Measurements from ENCODE around the gene COMMD8.
"Not testable (repeated sequence)": the region's sequence is repeated elsewhere in the genome, so short reads cannot be mapped to it uniquely, and the experiment has no call there.

The COMMD8 gene

GRCh38 chr4:47463235-47463956 is at the start of gene COMMD8:
Gene COMMD8, minus strand, starts transcription at chr4:47463702. Its CDS starts 51 bp downstream, at chr4:47463651.
- DNase-seq (ENCODE audit: low spot score in 2 of 2), result peak; percentile 96 to 98
- Mint-ChIP-seq H3K4me3 (peak within 1 kb of the TSS; percentile 90), H3K9me3 (no peaks in the 10 kb centered on the region), H3K27ac (ENCODE audit: low read depth) (peak within 1 kb of the TSS; percentile 89), H3K36me3 (ENCODE audit: insufficient read depth) (peaks cover 14% of the 10 kb centered on the region), H3K4me1 (peaks cover 21% of the 10 kb centered on the region), H3K27me3 (peaks cover 1% of the 10 kb centered on the region)
- ATAC-seq (replicated peaks; ENCODE audit: extremely low read depth, poor library complexity, severe bottlenecking), result peak; percentile 93

- ATAC-seq (replicated peaks; ENCODE audit: extremely low read depth, poor library complexity, severe bottlenecking), result peak; percentile 32
- no peak for DNase-seq (ENCODE audit: low spot score in 2 of 2)
- Mint-ChIP-seq H3K27me3 (no peaks in the 10 kb centered on the region), H3K4me3 (no peak overlapping the region), H3K4me1 (peaks cover 33% of the 10 kb centered on the region), H3K27ac (ENCODE audit: low read depth) (no peak overlapping the region), H3K36me3 (ENCODE audit: insufficient read depth) (peaks cover 7% of the 10 kb centered on the region), H3K9me3 (no peaks in the 10 kb centered on the region)
These were observed 47.1 kb upstream of the COMMD8 start for GRCh38 chr4:47510506-47511143.

- Mint-ChIP-seq H3K4me3 (no peak overlapping the region), H3K27me3 (no peaks in the 10 kb centered on the region), H3K9me3 (no peaks in the 10 kb centered on the region), H3K36me3 (ENCODE audit: insufficient read depth) (no peaks in the 10 kb centered on the region), H3K27ac (ENCODE audit: low read depth) (no peak overlapping the region), H3K4me1 (peaks cover 13% of the 10 kb centered on the region)
- DNase-seq (ENCODE audit: low spot score in 2 of 2) (no peak), ATAC-seq (replicated peaks; ENCODE audit: extremely low read depth, poor library complexity, severe bottlenecking) (no peak)
These were observed 42.2 kb upstream of the COMMD8 start for GRCh38 chr4:47505666-47506065.

- H3K36me3 Mint-ChIP-seq (ENCODE audit: insufficient read depth), result no peaks in the 10 kb centered on the region
- H3K4me1 Mint-ChIP-seq, result peaks cover 8% of the 10 kb centered on the region
- DNase-seq (ENCODE audit: low spot score in 2 of 2) (no peak), ATAC-seq (replicated peaks; ENCODE audit: extremely low read depth, poor library complexity, severe bottlenecking) (no peak)
- H3K27ac Mint-ChIP-seq (ENCODE audit: low read depth), result no peak overlapping the region
- H3K27me3 Mint-ChIP-seq, result no peaks in the 10 kb centered on the region
- no peak overlapping the region for H3K4me3 Mint-ChIP-seq
- H3K9me3 Mint-ChIP-seq, result no peaks in the 10 kb centered on the region
These were observed 41.6 kb upstream of the COMMD8 start for GRCh38 chr4:47505147-47505546.

GRCh38 chr4:47500776-47501175 is 37.3 kb upstream of the COMMD8 start:
- no peak for ATAC-seq (replicated peaks; ENCODE audit: extremely low read depth, poor library complexity, severe bottlenecking)
- no peak overlapping the region for H3K4me3 Mint-ChIP-seq
- no peak overlapping the region for H3K27ac Mint-ChIP-seq (ENCODE audit: low read depth)
- DNase-seq (ENCODE audit: low spot score in 2 of 2), result no peak
- H3K4me1 Mint-ChIP-seq, result peaks cover 10% of the 10 kb centered on the region
- no peaks in the 10 kb centered on the region for H3K9me3 Mint-ChIP-seq
- H3K27me3 Mint-ChIP-seq, result no peaks in the 10 kb centered on the region
- H3K36me3 Mint-ChIP-seq (ENCODE audit: insufficient read depth), result no peaks in the 10 kb centered on the region

- H3K36me3 Mint-ChIP-seq (ENCODE audit: insufficient read depth), result no peaks in the 10 kb centered on the region
- H3K4me3 Mint-ChIP-seq, result no peak overlapping the region
- no peaks in the 10 kb centered on the region for H3K9me3 Mint-ChIP-seq
- no peak for ATAC-seq (replicated peaks; ENCODE audit: extremely low read depth, poor library complexity, severe bottlenecking)
- DNase-seq (ENCODE audit: low spot score in 2 of 2), result no peak
- no peak overlapping the region for H3K27ac Mint-ChIP-seq (ENCODE audit: low read depth)
- H3K27me3 Mint-ChIP-seq, result no peaks in the 10 kb centered on the region
- peaks cover 10% of the 10 kb centered on the region for H3K4me1 Mint-ChIP-seq
These were observed 36.2 kb upstream of the COMMD8 start for GRCh38 chr4:47499700-47500099.

- no peak overlapping the region for H3K27ac Mint-ChIP-seq (ENCODE audit: low read depth)
These were observed 35.4 kb upstream of the COMMD8 start for GRCh38 chr4:47498899-47499298.

GRCh38 chr4:47494124-47494430 is 30.6 kb upstream of the COMMD8 start:
- H3K27me3 Mint-ChIP-seq, result no peaks in the 10 kb centered on the region
- peaks cover 27% of the 10 kb centered on the region for H3K4me1 Mint-ChIP-seq
- DNase-seq (ENCODE audit: low spot score in 2 of 2), result no peak
- H3K27ac Mint-ChIP-seq (ENCODE audit: low read depth), result no peak overlapping the region
- peaks cover 3% of the 10 kb centered on the region for H3K36me3 Mint-ChIP-seq (ENCODE audit: insufficient read depth)
- H3K9me3 Mint-ChIP-seq, result no peaks in the 10 kb centered on the region
- no peak overlapping the region for H3K4me3 Mint-ChIP-seq
- no peak for ATAC-seq (replicated peaks; ENCODE audit: extremely low read depth, poor library complexity, severe bottlenecking)

More at GRCh38 chr4:47498899-47499298, 35.4 kb upstream of the COMMD8 start:
- no peaks in the 10 kb centered on the region for H3K27me3 Mint-ChIP-seq
- peaks cover 10% of the 10 kb centered on the region for H3K4me1 Mint-ChIP-seq
- DNase-seq (ENCODE audit: low spot score in 2 of 2) (no peak), ATAC-seq (replicated peaks; ENCODE audit: extremely low read depth, poor library complexity, severe bottlenecking) (no peak)
- no peaks in the 10 kb centered on the region for H3K36me3 Mint-ChIP-seq (ENCODE audit: insufficient read depth)
- no peaks in the 10 kb centered on the region for H3K9me3 Mint-ChIP-seq
- H3K4me3 Mint-ChIP-seq, result no peak overlapping the region

GRCh38 chr4:47493238-47494123 is 30.0 kb upstream of the COMMD8 start:
- DNase-seq (ENCODE audit: low spot score in 2 of 2) (no peak), ATAC-seq (replicated peaks; ENCODE audit: extremely low read depth, poor library complexity, severe bottlenecking) (no peak)
- Mint-ChIP-seq H3K4me3 (no peak overlapping the region), H3K27ac (ENCODE audit: low read depth) (no peak overlapping the region), H3K4me1 (peaks cover 22% of the 10 kb centered on the region), H3K27me3 (no peaks in the 10 kb centered on the region), H3K36me3 (ENCODE audit: insufficient read depth) (peaks cover 3% of the 10 kb centered on the region), H3K9me3 (no peaks in the 10 kb centered on the region)

GRCh38 chr4:47490550-47490949 is 27.0 kb upstream of the COMMD8 start:
- peaks cover 6% of the 10 kb centered on the region for H3K36me3 Mint-ChIP-seq (ENCODE audit: insufficient read depth)
- ATAC-seq (replicated peaks; ENCODE audit: extremely low read depth, poor library complexity, severe bottlenecking), result peak; percentile 55

GRCh38 chr4:47488706-47489105 is 25.2 kb upstream of the COMMD8 start:
- Mint-ChIP-seq H3K9me3 (no peaks in the 10 kb centered on the region), H3K27ac (ENCODE audit: low read depth) (no peak overlapping the region), H3K4me3 (no peak overlapping the region), H3K36me3 (ENCODE audit: insufficient read depth) (peaks cover 12% of the 10 kb centered on the region), H3K4me1 (peaks cover 41% of the 10 kb centered on the region), H3K27me3 (no peaks in the 10 kb centered on the region)
- ATAC-seq (replicated peaks; ENCODE audit: extremely low read depth, poor library complexity, severe bottlenecking) (no peak), DNase-seq (ENCODE audit: low spot score in 2 of 2) (no peak)

More at GRCh38 chr4:47490550-47490949, 27.0 kb upstream of the COMMD8 start:
- Mint-ChIP-seq H3K27me3 (no peaks in the 10 kb centered on the region), H3K4me3 (no peak overlapping the region), H3K27ac (ENCODE audit: low read depth) (no peak overlapping the region), H3K4me1 (peaks cover 26% of the 10 kb centered on the region), H3K9me3 (no peaks in the 10 kb centered on the region)
- no peak for DNase-seq (ENCODE audit: low spot score in 2 of 2)

- not testable (repeated sequence) for H3K27me3 Mint-ChIP-seq; H3K27ac Mint-ChIP-seq (ENCODE audit: low read depth); H3K9me3 Mint-ChIP-seq; DNase-seq (ENCODE audit: low spot score in 2 of 2); ATAC-seq (replicated peaks; ENCODE audit: extremely low read depth, poor library complexity, severe bottlenecking)
- Mint-ChIP-seq H3K4me3 (peak overlapping the region; percentile 92), H3K36me3 (ENCODE audit: insufficient read depth) (peaks cover 11% of the 10 kb centered on the region), H3K4me1 (peaks cover 45% of the 10 kb centered on the region)
These were observed 23.2 kb upstream of the COMMD8 start for GRCh38 chr4:47486727-47487126.
